A673 (cell line): ENCODE measurements around the gene PRAME. TPM values are rescaled to one million over a fixed set of nuclear protein-coding genes. Genes with fewer than 3 reads are reported as not detected.

ENCODE experiments used
- BruUV-seq: library from RNA; stranded (reverse); fragments of 400-500 nt; replicated peaks from 2 replicates; lab custom pipeline; 2021; lab: Mats Ljungman, UMichigan
- CTCF ChIA-PET: fragments of 300-600 bp; sonication (Branson Sonifier 250); formaldehyde crosslinking; loops from one replicate; lab custom pipeline; 2022; ENCODE audit warnings: antibody characterized with exemption; lab: Charles Lee
- POLR2A ChIA-PET: fragments of 300-600 bp; sonication (Branson Sonifier 250); formaldehyde crosslinking; loops from one replicate; lab custom pipeline; 2022; ENCODE audit warnings: antibody characterized with exemption; ENCODE audit not compliant: low non-redundant PET; lab: Charles Lee
- DNase-seq: peaks from one replicate; pipeline ENCODE4 v3.0.0-alpha.2; 2015; ENCODE audit warnings: low spot score
- H3K27ac ChIP-seq: fragments of 200-600 bp; sonication (generic); 2 replicates; pipeline ENCODE4 v1.5.1; 2016; ENCODE audit warnings: mixed run types, low read depth, mild to moderate bottlenecking, mixed read lengths, antibody characterized with exemption, low read length; ENCODE audit not compliant: poor library complexity, severe bottlenecking
- H3K27me3 ChIP-seq: fragments of 200-600 bp; sonication (generic); replicated peaks from 2 replicates; pipeline ENCODE4 v1.6.1; 2017; ENCODE audit warnings: mixed run types, low read depth, mild to moderate bottlenecking, mixed read lengths, antibody characterized with exemption, low read length; ENCODE audit not compliant: insufficient read depth, poor library complexity
- H3K36me3 ChIP-seq: fragments of 200-600 bp; sonication (generic); 2 replicates; pipeline ENCODE4 v1.6.1; 2016; ENCODE audit warnings: mixed run types, mild to moderate bottlenecking, mixed read lengths, antibody characterized with exemption, low read length; ENCODE audit not compliant: insufficient read depth, poor library complexity, severe bottlenecking
- H3K4me1 ChIP-seq: fragments of 200-600 bp; sonication (generic); 2 replicates; pipeline ENCODE4 v1.6.1; 2017; ENCODE audit warnings: mixed run types, mild to moderate bottlenecking, mixed read lengths, antibody characterized with exemption, low read length; ENCODE audit not compliant: insufficient read depth, poor library complexity, severe bottlenecking
- H3K4me3 ChIP-seq: fragments of 200-600 bp; sonication (generic); 2 replicates; pipeline ENCODE4 v1.5.1; 2016; ENCODE audit warnings: low read depth, mixed run types, mild to moderate bottlenecking, mixed read lengths, low read length; ENCODE audit not compliant: poor library complexity, severe bottlenecking
- H3K9me3 ChIP-seq: fragments of 200-600 bp; sonication (generic); 2 replicates; pipeline ENCODE4 v1.6.1; 2016; ENCODE audit warnings: mixed run types, low read depth, mild to moderate bottlenecking, mixed read lengths, antibody characterized with exemption, low read length; ENCODE audit not compliant: poor library complexity, severe bottlenecking
- EZH2 ChIP-seq: fragments of 200-600 bp; sonication (generic); IDR thresholded peaks from 2 replicates; pipeline ENCODE4 v1.6.1; 2017; ENCODE audit warnings: borderline replicate concordance, low read depth, mild to moderate bottlenecking, mixed read lengths, antibody characterized with exemption, low read length; ENCODE audit not compliant: poor library complexity, severe bottlenecking
- intact Hi-C: fragments of 100-400 bp; cut with micrococcal nuclease; formaldehyde crosslinking; loops from one replicate; pipeline ENCODE4 v1.10.0; 2022; ENCODE audit not compliant: unreplicated experiment
- total RNA-seq: library from RNA; stranded (reverse); gene quantifications from 2 replicates; pipeline ENCODE4 v1.2.3, GENCODE V29; 2021
- TF ChIP-seq, protein P1 (sequence below): fragments of 300-800, 200-600 bp; sonication (generic); conservative IDR thresholded peaks from 2 replicates; pipeline ENCODE4 v1.5.1; 2017; ENCODE audit warnings: low read depth, mild to moderate bottlenecking, antibody characterized with exemption, low read length, moderate library complexity, mixed read lengths

Gene PRAME
- total RNA-seq, 1 experiment from 2014 or later: 14.1 TPM

DNA sequence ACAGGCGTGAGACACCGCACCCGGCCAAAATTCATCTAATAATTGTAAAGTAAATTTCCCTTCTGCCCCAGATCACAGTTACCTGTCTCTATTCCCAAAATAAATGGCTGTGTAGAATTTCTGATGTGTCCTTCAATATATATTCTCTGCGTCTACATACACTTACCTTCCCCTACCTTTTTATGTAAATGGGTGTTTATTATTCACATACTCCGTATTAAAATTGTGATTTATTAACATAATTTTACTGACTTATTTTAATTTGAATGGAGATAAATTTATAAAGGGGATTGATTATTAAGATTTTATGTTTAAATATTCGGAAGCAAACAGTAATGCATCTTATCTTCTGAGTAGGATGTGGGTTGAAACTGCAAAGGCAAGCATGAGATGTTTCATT, 22.6 kb downstream of the PRAME start:
- CTCF ChIA-PET: no interaction called here
- H3K4me3 ChIP-seq: no peak overlapping the region
- H3K9me3 ChIP-seq: no peaks in the 10 kb centered on the region
- POLR2A ChIA-PET: no interaction called here
- H3K27ac ChIP-seq: no peak overlapping the region
- BruUV-seq: no TSS peak
- H3K36me3 ChIP-seq: no peaks in the 10 kb centered on the region
- no peaks in the 10 kb centered on the region for H3K4me1 ChIP-seq
- H3K27me3 ChIP-seq: no peaks in the 10 kb centered on the region
- no peak for DNase-seq
- no peak for TF ChIP-seq EZH2
- TF ChIP-seq, protein P1, sequence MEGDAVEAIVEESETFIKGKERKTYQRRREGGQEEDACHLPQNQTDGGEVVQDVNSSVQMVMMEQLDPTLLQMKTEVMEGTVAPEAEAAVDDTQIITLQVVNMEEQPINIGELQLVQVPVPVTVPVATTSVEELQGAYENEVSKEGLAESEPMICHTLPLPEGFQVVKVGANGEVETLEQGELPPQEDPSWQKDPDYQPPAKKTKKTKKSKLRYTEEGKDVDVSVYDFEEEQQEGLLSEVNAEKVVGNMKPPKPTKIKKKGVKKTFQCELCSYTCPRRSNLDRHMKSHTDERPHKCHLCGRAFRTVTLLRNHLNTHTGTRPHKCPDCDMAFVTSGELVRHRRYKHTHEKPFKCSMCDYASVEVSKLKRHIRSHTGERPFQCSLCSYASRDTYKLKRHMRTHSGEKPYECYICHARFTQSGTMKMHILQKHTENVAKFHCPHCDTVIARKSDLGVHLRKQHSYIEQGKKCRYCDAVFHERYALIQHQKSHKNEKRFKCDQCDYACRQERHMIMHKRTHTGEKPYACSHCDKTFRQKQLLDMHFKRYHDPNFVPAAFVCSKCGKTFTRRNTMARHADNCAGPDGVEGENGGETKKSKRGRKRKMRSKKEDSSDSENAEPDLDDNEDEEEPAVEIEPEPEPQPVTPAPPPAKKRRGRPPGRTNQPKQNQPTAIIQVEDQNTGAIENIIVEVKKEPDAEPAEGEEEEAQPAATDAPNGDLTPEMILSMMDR: no peak
- intact Hi-C loops: no loop called here

- no peak for TF ChIP-seq EZH2
- TF ChIP-seq, protein P1: no peak
- Histone ChIP-seq H3K27me3 (no peaks in the 10 kb centered on the region), H3K4me1 (no peaks in the 10 kb centered on the region), H3K36me3 (no peaks in the 10 kb centered on the region), H3K4me3 (no peak overlapping the region), H3K9me3 (no peaks in the 10 kb centered on the region), H3K27ac (no peak overlapping the region)
- no TSS peak for BruUV-seq
- CTCF ChIA-PET: no interaction called here
- intact Hi-C loops: no loop called here
- POLR2A ChIA-PET: no interaction called here
- no peak for DNase-seq
These were observed 23.4 kb downstream of the PRAME start for GRCh38 chr22:22535662-22536061.

- CTCF ChIA-PET: no interaction called here
- intact Hi-C loops: no loop called here
These were observed 24.3 kb downstream of the PRAME start for GRCh38 chr22:22534604-22535415.

More at GRCh38 chr22:22534604-22535415, 24.3 kb downstream of the PRAME start:
- no peak for DNase-seq
- POLR2A ChIA-PET: no interaction called here
- no peaks in the 10 kb centered on the region for H3K27me3 ChIP-seq
- H3K36me3 ChIP-seq: no peaks in the 10 kb centered on the region
- no peaks in the 10 kb centered on the region for H3K9me3 ChIP-seq
- H3K27ac ChIP-seq: no peak overlapping the region
- no peak for TF ChIP-seq EZH2
- TF ChIP-seq, protein P1: no peak
- no peak overlapping the region for H3K4me3 ChIP-seq
- no TSS peak for BruUV-seq
- H3K4me1 ChIP-seq: no peaks in the 10 kb centered on the region
